Measurements from ENCODE around the gene TLCD1. TPM values are rescaled to one million over a fixed set of nuclear protein-coding genes. Genes with fewer than 3 reads are reported as not detected.

The TLCD1 gene, protein sequence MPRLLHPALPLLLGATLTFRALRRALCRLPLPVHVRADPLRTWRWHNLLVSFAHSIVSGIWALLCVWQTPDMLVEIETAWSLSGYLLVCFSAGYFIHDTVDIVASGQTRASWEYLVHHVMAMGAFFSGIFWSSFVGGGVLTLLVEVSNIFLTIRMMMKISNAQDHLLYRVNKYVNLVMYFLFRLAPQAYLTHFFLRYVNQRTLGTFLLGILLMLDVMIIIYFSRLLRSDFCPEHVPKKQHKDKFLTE
- 30.6 to 49.5 TPM (median 46.7 TPM) in 5 replicates for total RNA-seq (2022; extraction: Qiagen RNA extraction; ENCODE audit: low read depth)

DNA sequence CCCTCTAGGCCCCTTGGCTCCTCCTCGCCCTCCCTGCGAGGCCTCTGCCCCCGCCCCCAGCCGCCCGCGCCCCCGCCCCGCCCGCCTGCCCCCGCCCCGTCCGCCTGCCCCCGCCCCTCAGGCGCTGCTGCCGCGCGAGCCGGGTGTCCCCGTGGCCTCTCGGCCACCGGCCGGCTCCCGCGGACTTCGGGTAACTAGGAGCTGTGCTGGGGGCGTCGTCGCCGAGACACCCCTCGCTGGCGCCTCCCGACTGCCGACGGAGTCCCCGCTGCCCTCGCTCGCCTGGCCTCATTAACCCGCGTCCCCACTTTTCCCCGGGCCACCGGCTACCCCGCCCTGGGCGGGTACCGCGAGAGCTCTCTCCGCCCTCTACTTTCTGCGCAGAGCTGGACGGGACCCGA, at the start of gene TLCD1:
TSS of gene TLCD1 (minus strand) at position 8 of the 401 bp plus-strand sequence. CDS start 136 bp downstream, outside the sequence.

DNA sequence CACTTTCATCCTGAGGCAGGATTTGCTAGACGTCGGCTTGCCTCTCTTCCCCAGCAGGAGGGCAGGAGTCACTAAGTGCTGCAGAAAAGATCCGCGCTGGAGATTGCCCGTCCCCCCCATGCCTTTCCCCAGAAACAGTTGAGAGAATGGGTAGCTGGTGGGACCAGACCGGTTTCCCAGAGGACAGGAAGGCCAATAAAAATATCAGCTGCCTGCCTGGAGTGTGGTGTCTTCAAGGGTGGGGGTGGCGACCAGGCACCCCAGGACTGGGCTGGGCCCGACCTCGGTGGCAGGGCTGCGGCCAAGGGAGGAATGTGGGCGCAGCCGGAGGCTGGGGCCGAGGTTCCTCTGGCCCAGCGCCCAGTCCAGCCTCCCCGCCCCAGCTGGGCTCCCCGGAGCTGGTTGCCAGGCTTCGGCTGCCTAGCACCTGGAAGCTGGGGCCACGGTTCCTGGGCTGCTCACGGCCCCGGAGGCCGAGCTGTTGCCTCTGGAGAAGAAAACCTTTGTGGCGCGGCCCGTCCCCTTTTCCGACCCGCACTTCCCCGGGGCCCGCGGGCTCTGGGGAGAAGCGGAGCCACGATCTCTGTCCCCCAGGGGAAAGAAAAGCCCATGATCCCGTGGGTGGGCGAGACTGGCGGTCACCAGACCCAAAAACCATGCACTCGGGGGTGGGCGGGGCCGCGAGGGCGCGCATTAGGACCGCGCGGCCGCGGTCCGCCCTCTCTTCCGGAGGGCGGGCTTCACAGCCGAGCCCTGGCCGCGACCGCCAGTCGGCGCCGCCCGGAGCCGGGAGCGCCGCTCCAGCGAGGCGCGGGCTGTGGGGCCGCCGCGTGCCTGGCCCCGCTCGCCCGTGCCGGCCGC, 17.4 kb upstream of the TLCD1 start, which contains the start of gene TRAF4:
TSS of gene TRAF4 (plus strand) at position 769 of the 861 bp plus-strand sequence. CDS start 102 bp downstream, outside the sequence.

DNA sequence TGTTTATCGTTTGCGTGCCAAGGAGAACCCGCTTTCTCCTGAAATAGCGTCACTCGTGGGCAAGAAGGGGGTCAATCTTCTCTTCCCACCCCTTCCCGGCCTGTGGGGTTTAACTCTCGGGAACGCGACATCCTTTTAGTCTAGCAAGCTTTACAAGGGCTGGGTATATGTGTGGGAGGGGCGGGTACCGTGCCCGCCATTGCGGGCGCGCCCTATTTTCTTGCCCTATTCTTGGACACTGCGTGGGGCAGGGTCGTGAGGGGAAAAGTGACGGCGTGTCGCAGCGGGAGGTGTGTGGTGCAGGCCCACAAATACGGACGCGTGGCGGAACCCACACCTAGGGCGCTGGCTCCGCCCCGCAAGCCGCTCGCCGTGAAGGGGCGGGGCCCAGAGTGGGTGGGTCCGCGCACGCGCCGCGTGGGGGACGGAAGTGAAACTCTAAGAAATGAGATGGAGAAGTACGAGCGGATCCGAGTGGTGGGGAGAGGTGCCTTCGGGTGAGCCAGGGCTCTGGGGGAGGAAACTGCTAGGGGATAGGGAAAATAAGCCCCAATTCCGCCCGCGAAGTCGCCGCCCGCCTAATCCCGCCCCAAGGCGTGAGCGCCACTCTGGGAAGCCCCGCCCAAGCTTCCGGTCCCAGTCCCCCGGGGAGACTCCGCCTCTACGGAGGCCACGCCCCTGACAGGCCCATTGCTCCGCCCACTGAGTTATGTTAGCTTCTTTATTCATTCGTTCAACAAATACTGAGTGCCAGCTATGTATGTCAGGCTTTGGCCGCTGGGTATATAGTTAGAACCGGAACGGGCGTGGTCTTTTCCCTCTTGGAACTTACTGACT, 2.5 kb upstream of the TLCD1 start, which contains the start of gene NEK8:
TSS of gene NEK8 (plus strand) at position 425 of the 837 bp plus-strand sequence. CDS start at position 451, 26 bp downstream.

DNA sequence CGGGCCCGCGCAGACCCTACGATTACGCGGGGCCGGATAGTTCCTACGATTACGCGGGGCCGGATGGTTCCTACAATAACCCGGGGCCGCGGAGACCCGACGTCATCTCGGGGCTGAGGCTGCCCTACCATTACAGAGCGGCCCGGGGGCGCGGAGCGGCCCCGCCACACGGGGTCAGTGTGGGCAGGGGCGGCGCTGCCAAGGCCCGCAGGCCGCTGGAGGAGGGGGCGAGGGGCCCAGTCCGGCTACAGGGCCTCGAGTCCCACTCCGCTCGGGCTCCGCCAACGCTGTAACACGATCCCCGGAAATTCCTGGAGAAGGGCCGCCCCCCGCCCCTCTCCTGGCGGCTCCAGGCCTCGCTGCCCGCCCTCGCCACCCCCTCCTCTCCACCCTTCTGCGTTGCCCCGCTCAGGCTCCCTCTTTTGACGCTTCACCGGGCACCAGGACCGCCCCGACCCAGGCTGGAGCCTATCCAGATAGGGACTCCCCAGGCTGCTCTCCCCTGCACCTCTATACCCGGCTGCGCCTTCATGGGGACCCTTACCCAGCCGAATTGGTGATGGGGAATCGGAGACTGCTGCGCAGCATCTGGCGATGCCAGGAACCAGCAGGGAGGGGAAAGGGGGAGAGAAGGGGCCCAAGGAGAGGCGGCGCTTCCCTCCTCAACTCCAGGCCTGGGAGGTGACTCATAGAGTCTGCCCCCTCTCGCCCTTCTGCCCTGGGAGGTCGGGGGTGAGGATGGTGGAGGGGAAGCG, 8.3 kb downstream of the TLCD1 start, which contains the start of gene RAB34:
TSS of gene RAB34 (minus strand) at position 291 of the 755 bp plus-strand sequence. CDS start 602 bp downstream, outside the sequence.

DNA sequence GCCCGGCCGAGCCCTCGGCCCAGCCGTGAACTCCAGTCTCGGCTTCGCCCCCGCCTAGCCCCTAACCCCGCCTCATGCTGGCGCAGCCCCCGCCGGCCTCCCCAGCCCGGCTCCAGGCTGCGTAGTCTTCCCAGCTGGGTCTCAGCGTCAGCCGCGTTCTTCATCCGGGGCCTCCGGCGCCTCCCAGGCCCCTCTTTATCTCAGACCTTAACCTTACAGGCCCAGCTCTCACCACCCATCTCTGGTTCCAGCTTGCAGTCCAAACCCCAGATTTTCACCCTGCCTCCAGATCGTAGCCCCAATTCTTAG, 14.4 kb downstream of the TLCD1 start, which contains the start of gene PROCA1:
TSS of gene PROCA1 (minus strand) at position 166 of the 309 bp plus-strand sequence. CDS start 228 bp downstream, outside the sequence.

Other genes starting within 250 kb of the TLCD1 start
- gene FOXN1, start 219.9 kb downstream of the TLCD1 start, total RNA-seq (2022; extraction: Qiagen RNA extraction; ENCODE audit: low read depth), result 0.02 to 0.20 TPM (median 0.04 TPM) in 3 of 5 replicates, not detected in the others
- gene UNC119, start 173.6 kb downstream of the TLCD1 start, total RNA-seq (2022; extraction: Qiagen RNA extraction; ENCODE audit: low read depth), result 26.8 to 35.3 TPM (median 27.5 TPM) in 5 replicates
- 53.8 to 66.3 TPM (median 62.8 TPM) in 5 replicates for gene PIGS, start 154.7 kb downstream of the TLCD1 start, total RNA-seq (2022; extraction: Qiagen RNA extraction; ENCODE audit: low read depth)
- gene ALDOC, start 149.3 kb downstream of the TLCD1 start, total RNA-seq (2022; extraction: Qiagen RNA extraction; ENCODE audit: low read depth), result 1.2 to 2.5 TPM (median 1.9 TPM) in 5 replicates
- 77.5 to 86.2 TPM (median 81.5 TPM) in 5 replicates for gene SPAG5, start 127.2 kb downstream of the TLCD1 start, total RNA-seq (2022; extraction: Qiagen RNA extraction; ENCODE audit: low read depth)
- gene RSKR, start 112.0 kb downstream of the TLCD1 start, total RNA-seq (2022; extraction: Qiagen RNA extraction; ENCODE audit: low read depth), result 3.4 to 6.2 TPM (median 4.3 TPM) in 5 replicates
- gene BLTP2, start 81.1 kb downstream of the TLCD1 start, total RNA-seq (2022; extraction: Qiagen RNA extraction; ENCODE audit: low read depth), result 54.9 to 85.2 TPM (median 59.7 TPM) in 5 replicates
- 80.1 to 93.3 TPM (median 86.3 TPM) in 5 replicates for gene SDF2, start 64.3 kb downstream of the TLCD1 start, total RNA-seq (2022; extraction: Qiagen RNA extraction; ENCODE audit: low read depth)
- 71.8 to 81.6 TPM (median 75.5 TPM) in 5 replicates for gene SUPT6H, start 64.0 kb downstream of the TLCD1 start, total RNA-seq (2022; extraction: Qiagen RNA extraction; ENCODE audit: low read depth)
- 1.0 to 2.2 TPM (median 1.3 TPM) in 5 replicates for gene PROCA1, start 14.3 kb downstream of the TLCD1 start, total RNA-seq (2022; extraction: Qiagen RNA extraction; ENCODE audit: low read depth)
- gene RAB34, start 8.4 kb downstream of the TLCD1 start, total RNA-seq (2022; extraction: Qiagen RNA extraction; ENCODE audit: low read depth), result 237 to 279 TPM (median 261 TPM) in 5 replicates
- gene RPL23A, start 6.2 kb downstream of the TLCD1 start, total RNA-seq (2022; extraction: Qiagen RNA extraction; ENCODE audit: low read depth), result 1,884 to 2,485 TPM (median 2,244 TPM) in 5 replicates
- 4.0 to 5.7 TPM (median 4.7 TPM) in 5 replicates for gene NEK8, start 2.6 kb upstream of the TLCD1 start, total RNA-seq (2022; extraction: Qiagen RNA extraction; ENCODE audit: low read depth)
- 56.8 to 78.8 TPM (median 75.3 TPM) in 5 replicates for gene TRAF4, start 17.8 kb upstream of the TLCD1 start, total RNA-seq (2022; extraction: Qiagen RNA extraction; ENCODE audit: low read depth)
- gene FAM222B, start 116.6 kb upstream of the TLCD1 start, total RNA-seq (2022; extraction: Qiagen RNA extraction; ENCODE audit: low read depth), result 17.4 to 22.4 TPM (median 20.1 TPM) in 5 replicates
- 71.7 to 92.3 TPM (median 89.0 TPM) in 5 replicates for gene ERAL1, start 128.8 kb upstream of the TLCD1 start, total RNA-seq (2022; extraction: Qiagen RNA extraction; ENCODE audit: low read depth)
- 64.3 to 77.1 TPM (median 74.3 TPM) in 5 replicates for gene FLOT2, start 171.5 kb upstream of the TLCD1 start, total RNA-seq (2022; extraction: Qiagen RNA extraction; ENCODE audit: low read depth)
- 5.2 to 6.4 TPM (median 6.0 TPM) in 5 replicates for gene DHRS13, start 176.8 kb upstream of the TLCD1 start, total RNA-seq (2022; extraction: Qiagen RNA extraction; ENCODE audit: low read depth)
- gene PHF12, start 225.3 kb upstream of the TLCD1 start, total RNA-seq (2022; extraction: Qiagen RNA extraction; ENCODE audit: low read depth), result 31.8 to 37.5 TPM (median 36.2 TPM) in 5 replicates

Measured in A549 treated with CpdA at 1 μM for 4 hours (cell line).